Measurements from ENCODE around the gene ACP3.

- TF ChIP-seq RAD21 (conservative IDR thresholded peaks at IDR 0.05): no peak
- TF ChIP-seq, protein P1, sequence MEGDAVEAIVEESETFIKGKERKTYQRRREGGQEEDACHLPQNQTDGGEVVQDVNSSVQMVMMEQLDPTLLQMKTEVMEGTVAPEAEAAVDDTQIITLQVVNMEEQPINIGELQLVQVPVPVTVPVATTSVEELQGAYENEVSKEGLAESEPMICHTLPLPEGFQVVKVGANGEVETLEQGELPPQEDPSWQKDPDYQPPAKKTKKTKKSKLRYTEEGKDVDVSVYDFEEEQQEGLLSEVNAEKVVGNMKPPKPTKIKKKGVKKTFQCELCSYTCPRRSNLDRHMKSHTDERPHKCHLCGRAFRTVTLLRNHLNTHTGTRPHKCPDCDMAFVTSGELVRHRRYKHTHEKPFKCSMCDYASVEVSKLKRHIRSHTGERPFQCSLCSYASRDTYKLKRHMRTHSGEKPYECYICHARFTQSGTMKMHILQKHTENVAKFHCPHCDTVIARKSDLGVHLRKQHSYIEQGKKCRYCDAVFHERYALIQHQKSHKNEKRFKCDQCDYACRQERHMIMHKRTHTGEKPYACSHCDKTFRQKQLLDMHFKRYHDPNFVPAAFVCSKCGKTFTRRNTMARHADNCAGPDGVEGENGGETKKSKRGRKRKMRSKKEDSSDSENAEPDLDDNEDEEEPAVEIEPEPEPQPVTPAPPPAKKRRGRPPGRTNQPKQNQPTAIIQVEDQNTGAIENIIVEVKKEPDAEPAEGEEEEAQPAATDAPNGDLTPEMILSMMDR (IDR thresholded peaks at IDR 0.05; ENCODE audit: poor library complexity, severe bottlenecking): no peak
- TF ChIP-seq MXI1 (conservative IDR thresholded peaks at IDR 0.05; ENCODE audit: poor library complexity, severe bottlenecking): no peak
- no peak for TF ChIP-seq POLR2AphosphoS5 (IDR thresholded peaks at IDR 0.05)
Measured at GRCh38 chr3:132342610-132343009, 25.4 kb downstream of the ACP3 start.

Data from neural cell (in vitro differentiated cells).